IMR-90 (cell line): ENCODE measurements around the gene TEX36.

Experiments used
- BHLHE40 ChIP-seq: fragments of 150-350 bp; IDR thresholded peaks from 2 replicates; pipeline ENCODE4 v1.6.1; 2016; ENCODE audit warnings: mild to moderate bottlenecking, low read depth, low read length
- CEBPB ChIP-seq: IDR thresholded peaks from 2 replicates; pipeline ENCODE4 v1.6.1; 2012; ENCODE audit warnings: low read depth, low read length, improper control_type of control experiment
- CHD1 ChIP-seq: IDR thresholded peaks from 2 replicates; pipeline ENCODE4 v1.6.1; 2012; ENCODE audit warnings: low read depth, low read length, improper control_type of control experiment
- CTCF ChIP-seq: conservative IDR thresholded peaks from 2 replicates; pipeline ENCODE4 v1.5.1; 2012; ENCODE audit warnings: mild to moderate bottlenecking, low read depth, low read length, improper control_type of control experiment
- ELK1 ChIP-seq: fragments of 150-350 bp; IDR thresholded peaks from 2 replicates; pipeline ENCODE4 v1.6.1; 2016; ENCODE audit warnings: low read depth, mild to moderate bottlenecking, low read length, moderate library complexity, borderline replicate concordance
- FOS ChIP-seq: fragments of 150-350 bp; IDR thresholded peaks from 2 replicates; pipeline ENCODE4 v1.6.1; 2016; ENCODE audit warnings: low read depth, low read length
- MAFK ChIP-seq: IDR thresholded peaks from 2 replicates; pipeline ENCODE4 v1.6.1; 2012; ENCODE audit warnings: low read depth, low read length, improper control_type of control experiment
- MXI1 ChIP-seq: IDR thresholded peaks from 2 replicates; pipeline ENCODE4 v1.6.1; 2012; ENCODE audit warnings: low read depth, mild to moderate bottlenecking, low read length, moderate library complexity, borderline replicate concordance
- POLR2A ChIP-seq: IDR thresholded peaks from 2 replicates; pipeline ENCODE4 v1.6.1; 2012; ENCODE audit warnings: mild to moderate bottlenecking, low read depth, low read length
- RAD21 ChIP-seq: IDR thresholded peaks from 2 replicates; pipeline ENCODE4 v1.6.1; 2012; ENCODE audit warnings: low read length, improper control_type of control experiment
- RFX5 ChIP-seq: IDR thresholded peaks from 2 replicates; pipeline ENCODE4 v1.8.0; 2012; ENCODE audit warnings: low read depth, mild to moderate bottlenecking, low read length, moderate library complexity
- SMC3 ChIP-seq: fragments of 150-350 bp; IDR thresholded peaks from 2 replicates; pipeline ENCODE4 v1.6.1; 2016; ENCODE audit warnings: low read depth, mild to moderate bottlenecking, antibody characterized with exemption, low read length, moderate library complexity

GRCh38 chr10:125641398-125641797 is 41.6 kb downstream of the TEX36 start:
- no peak for TF ChIP-seq CTCF
- TF ChIP-seq ELK1: no peak
- TF ChIP-seq POLR2A: no peak
- TF ChIP-seq RAD21: no peak
- TF ChIP-seq CHD1: no peak
- TF ChIP-seq MXI1: no peak
- no peak for TF ChIP-seq RFX5
- no peak for TF ChIP-seq SMC3
- TF ChIP-seq FOS: no peak
- no peak for TF ChIP-seq MAFK
- no peak for TF ChIP-seq CEBPB
- no peak for TF ChIP-seq BHLHE40
